OCI-LY7 (cell line): Measurements from ENCODE around the gene MALRD1. TPM values are rescaled to one million over a fixed set of nuclear protein-coding genes. Genes with fewer than 3 reads are reported as not detected.

ENCODE experiments used
- BruUV-seq: library from RNA; stranded (reverse); fragments of 400-500 nt; replicated peaks from 2 replicates; lab custom pipeline; 2021; lab: Mats Ljungman, UMichigan
- CTCF ChIA-PET: fragments of 300-600 bp; sonication (Branson Sonifier 250); formaldehyde crosslinking; loops from one replicate; lab custom pipeline; 2022; ENCODE audit warnings: antibody characterized with exemption; ENCODE audit not compliant: unreplicated experiment; lab: Charles Lee
- POLR2A ChIA-PET: fragments of 300-600 bp; sonication (Branson Sonifier 250); formaldehyde crosslinking; loops from one replicate; lab custom pipeline; 2022; ENCODE audit warnings: antibody characterized with exemption; lab: Charles Lee
- DNase-seq: peaks from one replicate; pipeline ENCODE4 v3.0.0-alpha.2; 2015; ENCODE audit warnings: low spot score
- H2AFZ ChIP-seq: fragments of 200-600 bp; sonication (generic), shearing (Covaris generic); 2 replicates; pipeline ENCODE4 v1.6.1; 2014; ENCODE audit warnings: mild to moderate bottlenecking, antibody characterized with exemption, low read length, moderate library complexity
- H3K27ac ChIP-seq: fragments of 200-600 bp; sonication (generic); 2 replicates; pipeline ENCODE4 v1.5.1; 2014; ENCODE audit warnings: mixed run types, low read depth, mild to moderate bottlenecking, moderate library complexity, low read length, inconsistent platforms; ENCODE audit not compliant: poor library complexity, severe bottlenecking
- H3K36me3 ChIP-seq: fragments of 200-600 bp; sonication (generic); 2 replicates; pipeline ENCODE4 v1.6.1; 2014; ENCODE audit warnings: mild to moderate bottlenecking, antibody characterized with exemption, low read length, moderate library complexity, mixed read lengths; ENCODE audit not compliant: insufficient read depth
- H3K4me1 ChIP-seq: fragments of 200-600 bp; sonication (generic); 2 replicates; pipeline ENCODE4 v1.5.1; 2014; ENCODE audit warnings: mild to moderate bottlenecking, low read length; ENCODE audit not compliant: insufficient read depth, poor library complexity, severe bottlenecking
- H3K4me2 ChIP-seq: fragments of 200-600 bp; sonication (generic); 2 replicates; pipeline ENCODE4 v1.6.1; 2014; ENCODE audit warnings: mild to moderate bottlenecking, low read length
- H3K4me3 ChIP-seq: fragments of 200-600 bp; sonication (generic); 2 replicates; pipeline ENCODE4 v1.5.1; 2014; ENCODE audit warnings: mild to moderate bottlenecking, low read depth, low read length; ENCODE audit not compliant: poor library complexity, severe bottlenecking
- H3K79me2 ChIP-seq: fragments of 200-600 bp; sonication (generic); 2 replicates; pipeline ENCODE4 v1.6.1; 2016; ENCODE audit warnings: low read depth, mild to moderate bottlenecking, low read length, moderate library complexity, mixed read lengths; ENCODE audit not compliant: insufficient read depth
- H3K9me2 ChIP-seq: fragments of 200-600 bp; sonication (generic); 2 replicates; pipeline ENCODE4 v1.6.1; 2016; ENCODE audit warnings: mild to moderate bottlenecking, low read length, mixed read lengths; ENCODE audit not compliant: insufficient read depth
- H3K9me3 ChIP-seq: fragments of 200-600 bp; sonication (generic); 2 replicates; pipeline ENCODE4 v1.6.1; 2014; ENCODE audit warnings: mild to moderate bottlenecking, mixed run types, low read length, mixed read lengths
- H4K20me1 ChIP-seq: fragments of 200-600 bp; sonication (generic); 2 replicates; pipeline ENCODE4 v1.6.1; 2014; ENCODE audit warnings: mild to moderate bottlenecking, antibody characterized with exemption, low read length, moderate library complexity, mixed read lengths; ENCODE audit not compliant: insufficient read depth
- CTCF ChIP-seq: fragments of 200-600 bp; sonication (generic); conservative IDR thresholded peaks from 2 replicates; pipeline ENCODE4 v1.5.1; 2014; ENCODE audit warnings: mild to moderate bottlenecking, antibody characterized with exemption, low read length, moderate library complexity, mixed read lengths
- EZH2phosphoT487 ChIP-seq: fragments of 200-600 bp; sonication (generic); IDR thresholded peaks from 2 replicates; pipeline ENCODE4 v1.6.1; 2018; ENCODE audit warnings: low read depth, borderline replicate concordance, mild to moderate bottlenecking, mixed run types, antibody characterized with exemption, low read length, moderate library complexity, mixed read lengths
- intact Hi-C: fragments of 100-400 bp; cut with micrococcal nuclease; formaldehyde crosslinking; loops from one replicate; pipeline ENCODE4 v1.10.0; 2022; ENCODE audit not compliant: unreplicated experiment
- total RNA-seq, 2 experiments: library from RNA; depleted of rRNA in 1 of 2; stranded (reverse); fragments of >200 nt in 1 of 2; shearing (Covaris generic) in 1 of 2; gene quantifications; 2 replicates each; pipeline ENCODE4 v1.2.3, GENCODE V29; 2014 to 2022

Gene MALRD1
- total RNA-seq, 2 experiments from 2014 or later, result not detected

DNA sequence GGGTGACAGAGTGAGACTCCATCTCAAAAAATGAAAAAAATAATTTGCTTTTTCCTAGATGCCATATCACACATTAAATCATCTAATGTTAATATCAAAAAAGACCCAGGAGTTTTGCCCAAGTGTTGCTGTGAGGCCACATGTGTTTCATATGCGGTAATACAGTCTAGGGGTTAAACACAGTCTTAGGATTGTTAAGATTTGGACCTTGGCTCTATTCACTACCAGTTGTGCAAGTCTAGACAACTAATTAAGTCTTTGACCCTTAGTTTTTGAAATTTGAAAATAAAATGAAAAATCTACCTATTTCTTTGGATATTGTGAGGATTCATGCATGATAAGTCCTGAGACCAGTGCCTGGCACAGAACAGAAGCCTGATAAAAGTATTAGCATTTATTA is 14.9 kb upstream of the MALRD1 start:
- POLR2A ChIA-PET, result no interaction called here
- TF ChIP-seq EZH2phosphoT487 (no peak), CTCF (no peak)
- H3K4me1 ChIP-seq, result no peaks in the 10 kb centered on the region
- H3K4me3 ChIP-seq, result no peak overlapping the region
- H3K4me2 ChIP-seq, result no peak overlapping the region
- no peaks in the 10 kb centered on the region for H3K79me2 ChIP-seq
- H3K9me3 ChIP-seq, result no peaks in the 10 kb centered on the region
- CTCF ChIA-PET, result no interaction called here
- intact Hi-C loops, result no loop called here
- H2AFZ ChIP-seq, result no peak overlapping the region
- BruUV-seq, result no TSS peak
- no peaks in the 10 kb centered on the region for H4K20me1 ChIP-seq
- no peak for DNase-seq
- H3K27ac ChIP-seq, result no peak overlapping the region
- H3K9me2 ChIP-seq, result no peaks in the 10 kb centered on the region
- no peaks in the 10 kb centered on the region for H3K36me3 ChIP-seq

DNA sequence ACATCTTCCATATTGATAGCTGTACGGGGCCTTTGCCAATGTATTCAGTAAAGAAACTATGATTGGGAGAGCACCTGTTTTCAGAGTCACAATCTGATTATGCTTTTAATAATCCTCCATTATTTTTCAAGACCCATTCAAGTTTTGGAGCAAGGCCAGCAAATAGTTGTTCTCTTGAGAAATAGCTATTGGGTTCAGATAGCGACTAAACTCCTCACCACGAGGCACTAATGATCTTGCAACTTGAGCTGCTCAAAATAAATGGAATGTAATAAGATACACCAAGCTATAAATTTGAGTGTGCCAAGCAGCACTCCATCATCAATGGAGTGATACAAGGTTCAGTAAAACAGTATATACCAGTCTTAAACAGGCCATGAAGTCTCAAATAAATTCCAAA is 7.4 kb upstream of the MALRD1 start:
- CTCF ChIA-PET, result no interaction called here
- TF ChIP-seq EZH2phosphoT487 (no peak), CTCF (no peak)
- H4K20me1 ChIP-seq, result no peaks in the 10 kb centered on the region

GRCh38 chr10:19043431-19043830 is 5.2 kb upstream of the MALRD1 start:
- Histone ChIP-seq H3K27ac (no peak overlapping the region), H3K4me2 (no peak overlapping the region), H3K4me1 (no peaks in the 10 kb centered on the region), H3K9me2 (no peaks in the 10 kb centered on the region), H3K79me2 (no peaks in the 10 kb centered on the region), H3K4me3 (no peak overlapping the region), H2AFZ (no peak overlapping the region), H3K9me3 (no peaks in the 10 kb centered on the region), H3K36me3 (no peaks in the 10 kb centered on the region), H4K20me1 (no peaks in the 10 kb centered on the region)
- CTCF ChIA-PET, result no interaction called here
- DNase-seq, result no peak
- POLR2A ChIA-PET, result interaction anchor here (0.6 kb wide), 1 partner anchor 15 kb away, joined by 3 read pairs; no protein-coding TSS in a partner anchor
- TF ChIP-seq EZH2phosphoT487, result no peak
- no peak for TF ChIP-seq CTCF
- BruUV-seq, result no TSS peak
- intact Hi-C loops, result no loop called here

More for the DNA sequence above, 7.4 kb upstream of the MALRD1 start:
- POLR2A ChIA-PET, result interaction anchor here (0.7 kb wide), 1 partner anchor 10 kb away, joined by 3 read pairs; no protein-coding TSS in a partner anchor
- H3K4me3 ChIP-seq, result no peak overlapping the region
- H2AFZ ChIP-seq, result no peak overlapping the region
- intact Hi-C loops, result no loop called here
- BruUV-seq, result no TSS peak
- no peak for DNase-seq
- no peaks in the 10 kb centered on the region for H3K9me3 ChIP-seq
- H3K36me3 ChIP-seq, result no peaks in the 10 kb centered on the region
- H3K4me1 ChIP-seq, result no peaks in the 10 kb centered on the region
- H3K79me2 ChIP-seq, result no peaks in the 10 kb centered on the region
- H3K27ac ChIP-seq, result no peak overlapping the region
- H3K4me2 ChIP-seq, result no peak overlapping the region
- no peaks in the 10 kb centered on the region for H3K9me2 ChIP-seq
